ENCODE measurements around the gene LDLRAD4.

GRCh38 chr18:13518382-13518781 is 299.8 kb downstream of the LDLRAD4 start:
- no peak for TF ChIP-seq FOXM1 (IDR thresholded peaks at IDR 0.05; ENCODE audit: low read depth)
- TF ChIP-seq REST (IDR thresholded peaks at IDR 0.05; ENCODE audit: low read depth, low read length), result no peak
- TF ChIP-seq POLR2AphosphoS5 (IDR thresholded peaks at IDR 0.05; ENCODE audit: low read depth, low read length), result no peak
- TF ChIP-seq, protein P1, sequence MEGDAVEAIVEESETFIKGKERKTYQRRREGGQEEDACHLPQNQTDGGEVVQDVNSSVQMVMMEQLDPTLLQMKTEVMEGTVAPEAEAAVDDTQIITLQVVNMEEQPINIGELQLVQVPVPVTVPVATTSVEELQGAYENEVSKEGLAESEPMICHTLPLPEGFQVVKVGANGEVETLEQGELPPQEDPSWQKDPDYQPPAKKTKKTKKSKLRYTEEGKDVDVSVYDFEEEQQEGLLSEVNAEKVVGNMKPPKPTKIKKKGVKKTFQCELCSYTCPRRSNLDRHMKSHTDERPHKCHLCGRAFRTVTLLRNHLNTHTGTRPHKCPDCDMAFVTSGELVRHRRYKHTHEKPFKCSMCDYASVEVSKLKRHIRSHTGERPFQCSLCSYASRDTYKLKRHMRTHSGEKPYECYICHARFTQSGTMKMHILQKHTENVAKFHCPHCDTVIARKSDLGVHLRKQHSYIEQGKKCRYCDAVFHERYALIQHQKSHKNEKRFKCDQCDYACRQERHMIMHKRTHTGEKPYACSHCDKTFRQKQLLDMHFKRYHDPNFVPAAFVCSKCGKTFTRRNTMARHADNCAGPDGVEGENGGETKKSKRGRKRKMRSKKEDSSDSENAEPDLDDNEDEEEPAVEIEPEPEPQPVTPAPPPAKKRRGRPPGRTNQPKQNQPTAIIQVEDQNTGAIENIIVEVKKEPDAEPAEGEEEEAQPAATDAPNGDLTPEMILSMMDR (IDR thresholded peaks at IDR 0.05), result no peak
- no peak for TF ChIP-seq EP300 (IDR thresholded peaks at IDR 0.05; ENCODE audit: borderline replicate concordance in 1 of 2, low read depth in 1 of 2, low read length in 1 of 2)
- TF ChIP-seq TAF1 (IDR thresholded peaks at IDR 0.05; ENCODE audit: borderline replicate concordance, low read depth, low read length), result no peak
- TF ChIP-seq RAD21 (IDR thresholded peaks at IDR 0.05; ENCODE audit: low read length), result no peak
- no peak for TF ChIP-seq TCF12 (IDR thresholded peaks at IDR 0.05)
- TF ChIP-seq, protein P2, sequence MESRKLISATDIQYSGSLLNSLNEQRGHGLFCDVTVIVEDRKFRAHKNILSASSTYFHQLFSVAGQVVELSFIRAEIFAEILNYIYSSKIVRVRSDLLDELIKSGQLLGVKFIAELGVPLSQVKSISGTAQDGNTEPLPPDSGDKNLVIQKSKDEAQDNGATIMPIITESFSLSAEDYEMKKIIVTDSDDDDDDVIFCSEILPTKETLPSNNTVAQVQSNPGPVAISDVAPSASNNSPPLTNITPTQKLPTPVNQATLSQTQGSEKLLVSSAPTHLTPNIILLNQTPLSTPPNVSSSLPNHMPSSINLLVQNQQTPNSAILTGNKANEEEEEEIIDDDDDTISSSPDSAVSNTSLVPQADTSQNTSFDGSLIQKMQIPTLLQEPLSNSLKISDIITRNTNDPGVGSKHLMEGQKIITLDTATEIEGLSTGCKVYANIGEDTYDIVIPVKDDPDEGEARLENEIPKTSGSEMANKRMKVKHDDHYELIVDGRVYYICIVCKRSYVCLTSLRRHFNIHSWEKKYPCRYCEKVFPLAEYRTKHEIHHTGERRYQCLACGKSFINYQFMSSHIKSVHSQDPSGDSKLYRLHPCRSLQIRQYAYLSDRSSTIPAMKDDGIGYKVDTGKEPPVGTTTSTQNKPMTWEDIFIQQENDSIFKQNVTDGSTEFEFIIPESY (IDR thresholded peaks at IDR 0.05; ENCODE audit: borderline replicate concordance, low read depth), result no peak

All from SK-N-SH (cell line).